ENCODE data around the gene SRSF4.

Gene SRSF4

GRCh38 chr1:29099286-29099685, 82.4 kb downstream of the SRSF4 start:
- in situ Hi-C loops (cut with MboI; ENCODE audit: low sequenced_read_pairs), result no loop called here

Data from HL-60/S4 treated with retinoic acid at 250 ng/mL for 4 days and 3 days (cell line).